Activated T-helper 1 cell treated with anti-CD3 and anti-CD28 coated beads, Interleukin-12 subunit alpha, Interleukin-12 subunit beta, Interleukin-2, Interleukin-4 antibody, amounts not matched to agents 30 ng/mL and 10 ng/mL and 1 ng/mL, durations not matched to agents 14 hours and 24 hours and 36 hours (primary cell): ENCODE measurements around the gene THSD4. TPM values are rescaled to one million over a fixed set of nuclear protein-coding genes. Genes with fewer than 3 reads are reported as not detected.

ENCODE experiments used
- DNase-seq: peaks from one replicate; pipeline ENCODE4 v3.0.0; 2021; ENCODE audit warnings: low spot score
- H3K27ac Mint-ChIP-seq: one replicate; pipeline ENCODE4 v1.8.0; 2021; ENCODE audit warnings: mild to moderate bottlenecking, mixed read lengths
- H3K27me3 Mint-ChIP-seq: one replicate; pipeline ENCODE4 v1.8.0; 2022; ENCODE audit warnings: mild to moderate bottlenecking, moderate library complexity, mixed read lengths; ENCODE audit not compliant: insufficient read depth
- H3K36me3 Mint-ChIP-seq: one replicate; pipeline ENCODE4 v1.8.0; 2021; ENCODE audit warnings: low read depth, mixed read lengths
- H3K4me1 Mint-ChIP-seq: one replicate; pipeline ENCODE4 v1.8.0; 2021; ENCODE audit warnings: low read depth, mixed read lengths
- H3K4me3 Mint-ChIP-seq: one replicate; pipeline ENCODE4 v1.8.0; 2021; ENCODE audit warnings: mild to moderate bottlenecking, moderate library complexity, mixed read lengths
- H3K9me3 Mint-ChIP-seq: one replicate; pipeline ENCODE4 v1.8.0; 2021; ENCODE audit warnings: mixed read lengths
- intact Hi-C: fragments of 100-400 bp; cut with micrococcal nuclease; formaldehyde crosslinking; loops from one replicate; pipeline ENCODE4 v1.15.1; 2024
- total RNA-seq: library from RNA; stranded (reverse); gene quantifications from 2 replicates; pipeline ENCODE4 v1.2.3, GENCODE V29; 2022

The THSD4 gene
- total RNA-seq, 1 donor from 2014 or later, result not detected

GRCh38 chr15:71484080-71484479, 368.8 kb downstream of the THSD4 start:
- Mint-ChIP-seq H3K4me1 (no peaks in the 10 kb centered on the region), H3K9me3 (no peaks in the 10 kb centered on the region), H3K27ac (no peak overlapping the region), H3K4me3 (no peak overlapping the region), H3K36me3 (no peaks in the 10 kb centered on the region), H3K27me3 (peaks cover 2% of the 10 kb centered on the region)
- DNase-seq, result no peak
- intact Hi-C loops, result no loop called here

- H3K36me3 Mint-ChIP-seq, result no peaks in the 10 kb centered on the region
- no peaks in the 10 kb centered on the region for H3K9me3 Mint-ChIP-seq
- intact Hi-C loops, result no loop called here
- no peak overlapping the region for H3K27ac Mint-ChIP-seq
- no peak overlapping the region for H3K4me3 Mint-ChIP-seq
- no peak for DNase-seq
- no peaks in the 10 kb centered on the region for H3K4me1 Mint-ChIP-seq
- peaks cover 5% of the 10 kb centered on the region for H3K27me3 Mint-ChIP-seq
Measured at GRCh38 chr15:71485094-71485693, 369.9 kb downstream of the THSD4 start.

- Mint-ChIP-seq H3K4me3 (no peak overlapping the region), H3K27ac (no peak overlapping the region), H3K36me3 (no peaks in the 10 kb centered on the region), H3K27me3 (peaks cover 5% of the 10 kb centered on the region), H3K4me1 (no peaks in the 10 kb centered on the region), H3K9me3 (no peaks in the 10 kb centered on the region)
- DNase-seq, result no peak
- intact Hi-C loops, result no loop called here
Measured at GRCh38 chr15:71489570-71489969, 374.3 kb downstream of the THSD4 start.

GRCh38 chr15:71493526-71493925, 378.3 kb downstream of the THSD4 start:
- intact Hi-C loops, result loop anchor here (5.0 kb wide), 1 partner anchor 1489 kb away; no protein-coding TSS in a partner anchor
- Mint-ChIP-seq H3K36me3 (no peaks in the 10 kb centered on the region), H3K27me3 (peaks cover 7% of the 10 kb centered on the region), H3K9me3 (no peaks in the 10 kb centered on the region), H3K4me1 (no peaks in the 10 kb centered on the region), H3K27ac (no peak overlapping the region), H3K4me3 (no peak overlapping the region)
- DNase-seq, result no peak

GRCh38 chr15:71494563-71495397, 379.5 kb downstream of the THSD4 start:
- Mint-ChIP-seq H3K27me3 (peaks cover 3% of the 10 kb centered on the region), H3K27ac (no peak overlapping the region), H3K9me3 (no peaks in the 10 kb centered on the region), H3K4me3 (no peak overlapping the region), H3K4me1 (no peaks in the 10 kb centered on the region), H3K36me3 (no peaks in the 10 kb centered on the region)
- DNase-seq, result no peak
- intact Hi-C loops, result loop anchor here (5.0 kb wide), 1 partner anchor 1488 kb away; no protein-coding TSS in a partner anchor

GRCh38 chr15:71495398-71495780, 380.1 kb downstream of the THSD4 start:
- DNase-seq, result no peak
- H3K27ac Mint-ChIP-seq, result no peak overlapping the region
- H3K27me3 Mint-ChIP-seq, result peaks cover 3% of the 10 kb centered on the region
- H3K4me1 Mint-ChIP-seq, result no peaks in the 10 kb centered on the region
- intact Hi-C loops, result no loop called here
- no peaks in the 10 kb centered on the region for H3K36me3 Mint-ChIP-seq
- H3K4me3 Mint-ChIP-seq, result no peak overlapping the region
- H3K9me3 Mint-ChIP-seq, result no peaks in the 10 kb centered on the region

- Mint-ChIP-seq H3K27me3 (peaks cover 3% of the 10 kb centered on the region), H3K4me1 (no peaks in the 10 kb centered on the region), H3K36me3 (no peaks in the 10 kb centered on the region), H3K9me3 (peaks cover 2% of the 10 kb centered on the region), H3K4me3 (no peak overlapping the region), H3K27ac (no peak overlapping the region)
- no peak for DNase-seq
- intact Hi-C loops, result no loop called here
Measured at GRCh38 chr15:71496336-71496955, 381.2 kb downstream of the THSD4 start.

- no peak for DNase-seq
- no peak overlapping the region for H3K27ac Mint-ChIP-seq
- H3K4me3 Mint-ChIP-seq, result no peak overlapping the region
- no peaks in the 10 kb centered on the region for H3K4me1 Mint-ChIP-seq
- H3K9me3 Mint-ChIP-seq, result peaks cover 4% of the 10 kb centered on the region
- intact Hi-C loops, result no loop called here
- H3K27me3 Mint-ChIP-seq, result peaks cover 3% of the 10 kb centered on the region
- no peaks in the 10 kb centered on the region for H3K36me3 Mint-ChIP-seq
Measured at GRCh38 chr15:71501344-71502076, 386.2 kb downstream of the THSD4 start.

GRCh38 chr15:71502077-71502432, 386.8 kb downstream of the THSD4 start:
- Mint-ChIP-seq H3K4me3 (no peak overlapping the region), H3K27me3 (peaks cover 3% of the 10 kb centered on the region), H3K9me3 (peaks cover 4% of the 10 kb centered on the region), H3K36me3 (no peaks in the 10 kb centered on the region), H3K27ac (no peak overlapping the region), H3K4me1 (no peaks in the 10 kb centered on the region)
- no peak for DNase-seq
- intact Hi-C loops, result no loop called here

GRCh38 chr15:71505962-71506361, 390.7 kb downstream of the THSD4 start:
- H3K4me1 Mint-ChIP-seq, result no peaks in the 10 kb centered on the region
- H3K27me3 Mint-ChIP-seq, result peaks cover 3% of the 10 kb centered on the region
- no peak overlapping the region for H3K27ac Mint-ChIP-seq
- no peaks in the 10 kb centered on the region for H3K36me3 Mint-ChIP-seq
- no peak for DNase-seq
- intact Hi-C loops, result no loop called here
- no peak overlapping the region for H3K4me3 Mint-ChIP-seq
- peaks cover 4% of the 10 kb centered on the region for H3K9me3 Mint-ChIP-seq

- H3K36me3 Mint-ChIP-seq, result no peaks in the 10 kb centered on the region
- H3K9me3 Mint-ChIP-seq, result no peaks in the 10 kb centered on the region
- DNase-seq, result no peak
- H3K4me3 Mint-ChIP-seq, result no peak overlapping the region
- peaks cover 3% of the 10 kb centered on the region for H3K27me3 Mint-ChIP-seq
- H3K27ac Mint-ChIP-seq, result no peak overlapping the region
- no peaks in the 10 kb centered on the region for H3K4me1 Mint-ChIP-seq
- intact Hi-C loops, result no loop called here
Measured at GRCh38 chr15:71506946-71507345, 391.7 kb downstream of the THSD4 start.

GRCh38 chr15:71508081-71508682, 392.9 kb downstream of the THSD4 start:
- Mint-ChIP-seq H3K36me3 (no peaks in the 10 kb centered on the region), H3K9me3 (no peaks in the 10 kb centered on the region), H3K27me3 (peaks cover 3% of the 10 kb centered on the region), H3K4me3 (no peak overlapping the region), H3K27ac (no peak overlapping the region), H3K4me1 (no peaks in the 10 kb centered on the region)
- no peak for DNase-seq
- intact Hi-C loops, result no loop called here
